Central memory CD8-positive, alpha-beta T cell (primary cell): ENCODE results near the gene HPD.

Source experiments
- ATAC-seq: fragments of 150-1000 bp; cut with Tn5 transposase; replicated peaks from 2 replicates; pipeline ENCODE4 v1.10.0; 2022; ENCODE audit warnings: mild to moderate bottlenecking, moderate FRiP score, moderate number of reproducible peaks; ENCODE audit not compliant: poor library complexity, severe bottlenecking; ENCODE audit errors: extremely low read depth
- DNase-seq, 2 donors: peaks; one replicate each; pipeline ENCODE4 v3.0.0; 2021; ENCODE audit warnings: low spot score in 2 of 2
- H3K27ac Mint-ChIP-seq: one replicate; pipeline ENCODE4 v1.8.0; 2022; ENCODE audit warnings: low read depth, mild to moderate bottlenecking, moderate library complexity, mixed read lengths
- H3K27me3 Mint-ChIP-seq: one replicate; pipeline ENCODE4 v1.8.0; 2022; ENCODE audit warnings: mixed read lengths
- H3K36me3 Mint-ChIP-seq: one replicate; pipeline ENCODE4 v1.8.0; 2022; ENCODE audit warnings: mild to moderate bottlenecking, moderate library complexity, mixed read lengths; ENCODE audit not compliant: insufficient read depth
- H3K4me1 Mint-ChIP-seq: one replicate; pipeline ENCODE4 v1.8.0; 2022; ENCODE audit warnings: mixed read lengths
- H3K4me3 Mint-ChIP-seq: one replicate; pipeline ENCODE4 v1.8.0; 2022; ENCODE audit warnings: mild to moderate bottlenecking, moderate library complexity, mixed read lengths
- H3K9me3 Mint-ChIP-seq: one replicate; pipeline ENCODE4 v1.8.0; 2022; ENCODE audit warnings: mixed read lengths

Gene HPD

DNA sequence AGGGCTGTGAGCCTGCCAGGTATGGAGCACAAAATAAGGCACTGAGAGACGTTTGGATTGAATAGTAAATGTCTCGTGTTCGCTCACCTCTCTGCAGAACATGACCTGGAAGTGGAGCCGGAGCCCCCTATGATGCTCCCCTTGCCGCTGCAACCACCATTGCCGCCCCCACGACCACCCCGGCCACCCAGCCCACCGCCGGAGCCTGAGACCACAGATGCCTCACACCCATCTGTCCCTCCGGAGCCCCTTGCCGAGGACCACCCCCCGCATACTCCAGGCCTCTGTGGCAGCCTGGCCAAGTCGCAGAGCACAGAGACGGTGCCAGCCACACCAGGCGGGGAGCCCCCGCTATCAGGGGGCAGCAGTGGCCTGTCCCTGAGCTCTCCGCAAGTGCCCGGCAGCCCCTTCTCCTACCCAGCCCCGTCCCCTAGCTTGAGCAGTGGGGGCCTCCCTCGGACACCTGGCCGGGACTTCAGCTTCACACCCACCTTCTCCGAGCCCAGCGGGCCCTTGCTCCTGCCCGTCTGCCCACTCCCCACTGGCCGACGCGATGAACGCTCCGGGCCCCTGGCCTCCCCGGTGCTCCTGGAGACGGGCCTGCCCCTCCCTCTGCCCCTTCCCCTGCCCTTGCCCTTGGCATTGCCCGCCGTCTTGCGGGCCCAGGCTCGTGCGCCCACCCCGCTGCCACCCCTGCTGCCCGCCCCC is 36.1 kb downstream of the HPD start:
- no peak overlapping the region for H3K27ac Mint-ChIP-seq
- H3K9me3 Mint-ChIP-seq, result no peaks in the 10 kb centered on the region
- no peak overlapping the region for H3K4me3 Mint-ChIP-seq
- peaks cover 18% of the 10 kb centered on the region for H3K4me1 Mint-ChIP-seq
- H3K36me3 Mint-ChIP-seq, result peaks cover 76% of the 10 kb centered on the region
- no peak for ATAC-seq
- DNase-seq, result no peak
- no peaks in the 10 kb centered on the region for H3K27me3 Mint-ChIP-seq

DNA sequence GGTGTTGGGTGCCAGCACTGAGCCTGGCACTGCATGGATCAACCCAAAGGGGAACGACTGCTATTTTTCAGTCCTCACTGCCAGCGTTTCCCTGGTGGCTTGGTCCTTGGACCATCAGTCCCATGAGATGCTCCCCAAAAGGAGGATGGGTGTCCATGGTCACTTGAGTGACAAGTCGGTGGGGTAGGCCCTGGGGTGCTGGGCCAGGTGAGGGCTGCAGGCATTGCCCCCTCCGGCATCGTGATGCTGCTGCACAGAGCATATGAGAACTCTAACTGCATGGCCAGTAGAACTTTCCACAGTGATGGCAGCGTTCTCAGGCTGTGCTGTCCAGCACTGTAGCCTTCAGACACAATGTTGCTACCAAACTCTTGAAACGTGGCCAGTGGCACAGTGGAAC is 38.6 kb downstream of the HPD start:
- no peak overlapping the region for H3K4me3 Mint-ChIP-seq
- no peaks in the 10 kb centered on the region for H3K9me3 Mint-ChIP-seq
- H3K4me1 Mint-ChIP-seq, result peaks cover 12% of the 10 kb centered on the region
- no peak overlapping the region for H3K27ac Mint-ChIP-seq
- peaks cover 82% of the 10 kb centered on the region for H3K36me3 Mint-ChIP-seq
- ATAC-seq (no peak), DNase-seq (no peak)
- no peaks in the 10 kb centered on the region for H3K27me3 Mint-ChIP-seq

DNA sequence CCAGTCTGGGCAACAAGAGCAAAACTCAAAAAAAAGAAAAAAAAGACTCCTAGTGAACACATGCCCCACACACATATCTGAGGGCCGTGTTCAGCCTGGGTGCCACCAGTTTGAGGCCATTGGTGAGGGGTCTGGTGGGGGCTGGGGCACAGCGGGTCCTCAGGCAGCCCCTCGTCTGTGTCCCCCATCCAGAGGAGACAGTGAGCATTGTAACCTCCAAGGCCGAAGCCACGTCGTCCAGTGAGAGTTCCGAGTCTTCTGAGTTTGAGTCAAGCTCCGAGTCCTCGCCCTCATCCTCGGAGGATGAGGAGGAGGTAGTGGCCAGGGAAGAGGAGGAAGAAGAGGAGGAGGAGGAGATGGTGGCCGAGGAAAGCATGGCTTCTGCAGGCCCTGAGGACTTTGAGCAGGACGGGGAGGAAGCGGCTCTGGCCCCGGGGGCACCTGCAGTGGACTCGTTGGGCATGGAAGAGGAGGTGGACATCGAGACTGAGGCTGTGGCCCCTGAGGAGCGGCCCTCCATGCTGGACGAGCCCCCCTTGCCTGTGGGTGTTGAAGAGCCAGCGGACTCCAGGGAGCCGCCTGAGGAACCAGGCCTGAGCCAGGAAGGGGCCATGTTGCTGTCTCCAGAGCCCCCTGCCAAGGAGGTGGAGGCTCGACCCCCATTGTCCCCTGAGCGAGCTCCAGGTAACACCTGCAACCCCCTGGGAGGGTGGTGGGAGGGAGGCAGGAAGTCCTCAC is 39.3 kb downstream of the HPD start:
- no peak overlapping the region for H3K4me3 Mint-ChIP-seq
- H3K4me1 Mint-ChIP-seq, result peaks cover 12% of the 10 kb centered on the region
- peaks cover 84% of the 10 kb centered on the region for H3K36me3 Mint-ChIP-seq
- H3K9me3 Mint-ChIP-seq, result no peaks in the 10 kb centered on the region
- peak overlapping the region; percentile 35 for H3K27ac Mint-ChIP-seq
- DNase-seq (no peak), ATAC-seq (no peak)
- no peaks in the 10 kb centered on the region for H3K27me3 Mint-ChIP-seq

DNA sequence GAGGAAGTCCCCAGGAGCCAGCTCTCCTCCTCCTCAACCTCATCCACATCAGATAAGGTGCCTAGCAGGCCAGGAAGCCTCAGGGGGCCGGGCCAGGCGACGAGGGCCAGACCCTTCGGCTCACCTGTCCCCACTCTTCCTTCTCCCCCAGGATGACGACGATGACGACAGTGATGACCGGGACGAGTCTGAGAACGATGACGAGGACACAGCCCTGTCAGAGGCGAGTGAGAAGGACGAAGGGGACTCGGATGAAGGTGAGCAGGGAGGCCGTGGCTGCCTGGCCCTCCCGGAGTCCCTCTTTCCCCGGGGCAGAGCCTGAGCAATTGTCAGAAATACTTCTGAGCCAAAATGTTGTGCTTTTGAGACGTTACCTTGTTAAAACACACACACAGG is 41.0 kb downstream of the HPD start:
- Mint-ChIP-seq H3K27me3 (no peaks in the 10 kb centered on the region), H3K9me3 (no peaks in the 10 kb centered on the region), H3K4me1 (peaks cover 24% of the 10 kb centered on the region), H3K4me3 (no peak overlapping the region), H3K27ac (no peak overlapping the region), H3K36me3 (peaks cover 88% of the 10 kb centered on the region)
- no peak for DNase-seq
- no peak for ATAC-seq

DNA sequence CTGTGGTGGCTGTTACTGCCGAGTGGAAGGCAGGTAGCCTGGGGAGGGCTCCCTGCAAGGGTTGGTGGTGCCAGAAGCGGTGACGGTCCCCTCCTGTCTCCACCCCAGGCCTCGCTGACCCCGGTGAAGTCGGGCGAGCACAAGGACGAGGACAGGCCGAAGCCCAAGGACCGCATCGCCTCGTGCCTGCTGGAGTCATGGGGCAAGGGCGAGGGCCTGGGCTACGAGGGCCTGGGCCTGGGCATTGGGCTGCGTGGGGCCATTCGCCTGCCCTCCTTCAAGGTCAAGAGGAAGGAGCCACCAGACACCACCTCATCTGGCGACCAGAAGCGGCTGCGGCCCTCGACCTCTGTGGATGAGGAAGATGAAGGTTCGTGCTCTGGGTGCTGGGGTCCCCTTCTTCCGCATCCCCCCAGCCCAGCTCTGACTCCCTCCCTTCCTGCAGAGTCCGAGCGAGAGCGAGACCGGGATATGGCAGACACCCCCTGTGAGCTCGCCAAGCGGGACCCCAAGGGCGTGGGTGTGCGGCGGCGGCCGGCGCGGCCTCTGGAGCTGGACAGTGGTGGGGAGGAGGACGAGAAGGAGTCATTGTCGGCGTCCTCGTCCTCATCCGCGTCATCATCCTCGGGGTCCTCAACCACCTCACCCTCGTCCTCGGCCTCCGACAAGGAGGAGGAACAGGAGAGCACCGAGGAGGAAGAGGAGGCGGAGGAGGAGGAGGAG is 41.6 kb downstream of the HPD start:
- peaks cover 30% of the 10 kb centered on the region for H3K4me1 Mint-ChIP-seq
- DNase-seq (no peak), ATAC-seq (no peak)
- H3K4me3 Mint-ChIP-seq, result no peak overlapping the region
- no peak overlapping the region for H3K27ac Mint-ChIP-seq
- peaks cover 84% of the 10 kb centered on the region for H3K36me3 Mint-ChIP-seq
- H3K27me3 Mint-ChIP-seq, result no peaks in the 10 kb centered on the region
- H3K9me3 Mint-ChIP-seq, result no peaks in the 10 kb centered on the region

DNA sequence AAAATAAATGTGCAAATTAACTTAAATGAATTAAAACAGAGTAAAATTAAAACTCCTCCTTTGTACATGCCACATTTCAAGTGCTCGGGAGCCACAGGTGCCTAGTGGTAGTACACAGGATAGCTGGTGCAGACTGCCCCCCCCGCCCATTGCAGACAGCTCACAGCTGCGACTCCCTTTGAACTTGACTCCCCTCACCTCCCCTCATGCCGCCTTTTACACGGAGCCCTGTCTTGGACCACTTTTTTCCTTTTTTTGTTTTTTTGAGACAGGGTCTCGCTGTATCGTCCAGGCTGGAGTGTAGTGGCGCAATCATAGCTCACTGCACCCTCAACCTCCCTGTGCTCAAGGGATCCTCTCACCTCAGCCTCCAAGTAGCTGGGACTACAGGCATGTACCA is 43.4 kb downstream of the HPD start:
- DNase-seq, result no peak
- no peaks in the 10 kb centered on the region for H3K27me3 Mint-ChIP-seq
- H3K27ac Mint-ChIP-seq, result no peak overlapping the region
- peaks cover 76% of the 10 kb centered on the region for H3K36me3 Mint-ChIP-seq
- no peak for ATAC-seq
- no peaks in the 10 kb centered on the region for H3K9me3 Mint-ChIP-seq
- H3K4me3 Mint-ChIP-seq, result no peak overlapping the region
- peaks cover 45% of the 10 kb centered on the region for H3K4me1 Mint-ChIP-seq

DNA sequence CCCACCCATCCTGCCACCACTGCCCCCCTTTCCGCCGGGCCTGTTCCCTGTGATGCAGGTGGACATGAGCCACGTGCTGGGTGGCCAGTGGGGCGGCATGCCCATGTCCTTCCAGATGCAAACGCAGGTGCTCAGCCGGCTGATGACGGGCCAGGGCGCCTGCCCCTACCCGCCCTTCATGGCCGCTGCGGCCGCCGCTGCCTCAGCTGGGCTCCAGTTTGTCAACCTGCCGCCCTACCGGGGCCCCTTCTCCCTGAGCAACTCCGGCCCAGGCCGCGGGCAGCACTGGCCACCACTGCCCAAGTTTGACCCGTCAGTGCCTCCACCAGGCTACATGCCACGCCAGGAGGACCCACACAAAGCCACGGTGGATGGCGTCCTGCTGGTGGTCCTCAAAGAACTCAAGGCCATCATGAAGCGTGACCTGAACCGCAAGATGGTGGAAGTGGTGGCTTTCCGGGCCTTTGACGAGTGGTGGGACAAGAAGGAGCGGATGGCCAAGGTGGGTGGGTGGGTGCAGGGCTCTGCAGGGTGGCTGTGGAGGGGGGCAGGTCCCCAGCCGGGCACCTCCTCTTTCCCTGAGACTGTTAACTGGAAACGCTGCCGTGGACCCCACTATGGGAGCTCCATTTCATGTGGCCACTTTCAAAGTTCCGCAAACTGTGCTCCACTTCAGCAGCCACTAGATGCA is 44.1 kb downstream of the HPD start:
- H3K27me3 Mint-ChIP-seq, result no peaks in the 10 kb centered on the region
- no peak overlapping the region for H3K27ac Mint-ChIP-seq
- DNase-seq, result no peak
- peaks cover 45% of the 10 kb centered on the region for H3K4me1 Mint-ChIP-seq
- no peak for ATAC-seq
- no peak overlapping the region for H3K4me3 Mint-ChIP-seq
- H3K36me3 Mint-ChIP-seq, result peaks cover 75% of the 10 kb centered on the region
- H3K9me3 Mint-ChIP-seq, result no peaks in the 10 kb centered on the region

DNA sequence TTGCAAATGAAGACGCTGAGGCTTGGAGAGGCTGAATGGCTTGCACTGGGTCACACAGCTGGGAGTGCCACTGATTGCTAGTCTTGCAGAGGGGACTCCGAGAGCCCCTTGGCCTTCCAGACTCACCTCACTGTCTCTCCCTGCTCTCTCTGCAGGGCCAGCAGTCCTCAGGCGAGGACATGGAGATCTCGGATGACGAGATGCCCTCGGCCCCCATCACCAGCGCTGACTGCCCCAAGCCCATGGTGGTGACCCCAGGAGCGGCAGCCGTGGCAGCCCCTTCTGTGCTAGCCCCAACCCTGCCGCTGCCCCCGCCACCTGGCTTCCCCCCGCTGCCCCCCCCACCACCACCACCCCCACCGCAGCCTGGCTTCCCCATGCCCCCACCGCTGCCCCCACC is 44.7 kb downstream of the HPD start:
- peaks cover 40% of the 10 kb centered on the region for H3K4me1 Mint-ChIP-seq
- peak overlapping the region; percentile 84 for H3K4me3 Mint-ChIP-seq
- H3K27ac Mint-ChIP-seq, result no peak overlapping the region
- DNase-seq (no peak), ATAC-seq (no peak)
- no peaks in the 10 kb centered on the region for H3K9me3 Mint-ChIP-seq
- peaks cover 74% of the 10 kb centered on the region for H3K36me3 Mint-ChIP-seq
- no peaks in the 10 kb centered on the region for H3K27me3 Mint-ChIP-seq

DNA sequence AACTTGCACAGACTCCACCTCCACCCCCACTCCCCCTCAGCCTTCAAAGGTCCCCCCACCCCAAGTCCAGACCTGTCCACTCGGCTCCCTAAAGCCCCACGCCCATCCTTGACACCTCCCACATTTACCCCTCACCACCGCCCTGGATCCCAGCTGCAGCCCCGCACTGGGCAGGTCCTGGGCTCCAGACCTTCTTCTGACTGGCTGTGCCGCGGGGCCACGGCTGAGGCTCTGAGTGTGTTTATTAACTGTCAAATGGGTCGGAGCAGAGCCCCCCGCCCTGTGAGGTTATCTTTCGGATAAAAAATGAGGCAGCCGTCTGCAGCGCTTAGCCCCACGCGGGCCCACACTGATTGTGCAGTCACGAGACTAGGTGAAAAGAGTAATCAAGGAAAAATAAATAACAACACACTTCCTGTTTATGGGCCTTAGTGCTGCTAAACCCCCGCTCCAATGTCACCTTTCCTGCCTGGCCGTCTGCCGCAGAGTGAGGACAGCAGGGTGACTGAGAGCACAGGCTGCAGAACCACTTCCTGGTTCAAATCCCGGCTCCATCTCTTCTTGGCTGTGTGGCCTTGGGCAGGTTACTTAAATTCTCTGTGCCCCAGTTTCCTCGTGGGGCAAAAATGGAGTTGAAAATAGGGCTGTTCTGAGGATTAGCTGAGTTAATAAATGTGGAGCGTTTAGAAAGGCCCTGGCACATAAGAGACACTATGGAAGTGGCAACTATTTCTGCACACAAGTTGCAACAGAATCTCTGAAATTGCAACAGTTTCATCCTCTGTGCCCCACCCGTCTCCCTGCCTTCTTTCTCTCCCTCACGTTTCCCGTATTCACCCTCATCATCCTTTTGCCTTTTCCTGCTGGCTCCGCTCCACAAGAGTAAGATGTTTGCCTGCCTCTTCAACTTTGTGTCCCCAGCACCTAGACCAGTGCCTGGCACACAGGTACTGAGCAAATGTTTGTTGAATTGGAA is 45.5 kb downstream of the HPD start:
- Mint-ChIP-seq H3K4me1 (peaks cover 45% of the 10 kb centered on the region), H3K27ac (peak overlapping the region; percentile 83), H3K36me3 (peaks cover 73% of the 10 kb centered on the region), H3K9me3 (no peaks in the 10 kb centered on the region), H3K27me3 (no peaks in the 10 kb centered on the region), H3K4me3 (peak overlapping the region; percentile 84)
- DNase-seq (no peak), ATAC-seq (no peak)

DNA sequence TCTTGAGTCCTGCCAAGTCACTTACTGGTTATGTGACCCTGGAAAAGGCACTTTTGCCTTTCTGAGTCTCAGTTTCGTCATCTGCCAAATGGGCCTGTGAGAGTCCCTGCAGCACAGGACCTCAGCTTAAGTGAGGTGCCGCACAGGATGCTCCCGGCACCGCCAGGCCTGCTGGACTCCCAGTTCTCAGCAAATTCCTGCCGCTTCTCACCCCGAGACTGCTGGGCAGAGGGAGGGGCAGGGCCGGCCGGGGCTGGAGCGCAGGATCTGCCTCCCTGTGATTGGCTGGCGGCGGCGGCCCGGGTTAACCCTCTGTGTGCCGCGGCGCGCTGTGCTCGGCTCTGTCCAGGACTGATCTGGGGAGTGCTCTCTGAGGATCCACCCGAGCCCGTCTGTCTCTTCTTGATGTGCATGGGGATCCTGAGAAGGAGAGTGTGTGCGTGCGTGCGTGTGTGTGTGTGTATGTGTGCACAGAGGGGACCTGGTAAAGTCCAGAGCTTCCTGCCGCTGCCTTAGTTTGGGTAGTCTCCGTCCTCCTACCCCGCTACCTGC is 46.3 kb downstream of the HPD start:
- no peak for DNase-seq
- Mint-ChIP-seq H3K9me3 (no peaks in the 10 kb centered on the region), H3K36me3 (peaks cover 70% of the 10 kb centered on the region), H3K27me3 (no peaks in the 10 kb centered on the region), H3K4me1 (peaks cover 45% of the 10 kb centered on the region), H3K4me3 (peak overlapping the region; percentile 84), H3K27ac (peak overlapping the region; percentile 83)
- ATAC-seq, result peak; percentile 50

DNA sequence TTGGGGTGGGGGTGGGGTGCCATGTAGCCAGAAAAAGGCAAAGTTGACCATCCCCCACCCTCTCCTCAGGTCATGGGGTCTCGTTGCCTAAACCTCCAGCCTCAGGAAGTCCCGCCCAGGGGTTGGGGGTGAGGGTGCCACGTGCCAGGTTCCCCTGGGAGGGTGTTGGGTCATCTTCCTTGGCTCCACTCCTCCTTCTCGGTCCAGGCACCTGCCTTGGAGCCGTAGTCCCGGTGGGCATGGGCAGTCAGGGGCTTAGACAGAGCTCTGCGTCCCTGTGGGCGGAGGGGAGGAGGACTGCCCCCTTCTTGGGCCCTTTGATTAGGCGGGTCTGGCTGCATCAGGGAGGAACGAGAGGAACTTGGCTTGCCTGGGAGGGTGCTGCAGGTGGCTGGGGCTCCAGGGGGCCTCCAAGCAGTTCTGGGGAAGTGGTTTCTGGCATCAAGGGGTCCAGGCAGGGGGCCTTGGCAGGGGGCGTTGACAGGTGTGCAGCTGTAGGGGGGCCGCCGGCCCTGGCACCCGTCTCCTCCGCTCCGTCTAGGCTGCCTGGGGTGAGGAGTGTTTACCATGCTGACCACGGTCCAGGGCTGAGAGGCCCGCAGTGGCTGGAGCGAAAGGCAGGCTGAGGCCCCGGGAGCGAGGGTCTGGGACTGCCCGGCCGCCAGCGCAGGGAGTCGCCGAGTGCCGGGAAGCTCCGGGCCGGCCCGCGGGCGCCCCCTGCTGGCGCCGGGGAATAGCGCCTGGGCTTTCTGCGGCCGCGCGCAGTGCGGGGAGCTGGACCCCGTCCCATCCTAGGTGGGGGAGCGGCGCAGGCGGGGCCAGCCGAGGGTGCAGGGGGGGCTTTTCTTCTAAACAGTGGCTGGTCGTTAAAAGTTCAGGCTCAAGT is 47.0 kb downstream of the HPD start:
- Mint-ChIP-seq H3K4me1 (peaks cover 43% of the 10 kb centered on the region), H3K27ac (peak overlapping the region; percentile 85)

More for the DNA sequence above, 47.0 kb downstream of the HPD start:
- Mint-ChIP-seq H3K36me3 (peaks cover 68% of the 10 kb centered on the region), H3K27me3 (no peaks in the 10 kb centered on the region), H3K9me3 (no peaks in the 10 kb centered on the region), H3K4me3 (peak overlapping the region; percentile 84)
- peak; percentile 61 to 64 for DNase-seq
- peak; percentile 83 for ATAC-seq
